DMS79 (cell line): ENCODE measurements around the gene CYP39A1.

Source experiments
- DNase-seq: peaks from one replicate; lab custom pipeline; 2025; lab: John Stamatoyannopoulos, UW

Gene CYP39A1

GRCh38 chr6:46652603-46653438 lies at the start of gene CYP39A1, which contains the start of gene SLC25A27:
TSS of gene CYP39A1 (minus strand) at chr6:46652818. CDS start at chr6:46652582, 236 bp downstream.
TSS of gene SLC25A27 (plus strand) at chr6:46652975. CDS start at chr6:46653193, 218 bp downstream.
- peak; percentile 70 for DNase-seq

GRCh38 chr6:46699970-46700369 lies 47.4 kb upstream of the CYP39A1 start:
- no peak for DNase-seq

GRCh38 chr6:46690911-46691451 lies 38.4 kb upstream of the CYP39A1 start:
- DNase-seq: no peak

- DNase-seq: no peak
These were observed 37.6 kb upstream of the CYP39A1 start for GRCh38 chr6:46690141-46690755.

GRCh38 chr6:46689657-46690056 lies 37.0 kb upstream of the CYP39A1 start:
- no peak for DNase-seq

- DNase-seq: no peak
These were observed 36.3 kb upstream of the CYP39A1 start for GRCh38 chr6:46688966-46689335.

- no peak for DNase-seq
These were observed 35.7 kb upstream of the CYP39A1 start for GRCh38 chr6:46688117-46688965.

- DNase-seq: no peak
These were observed 35.0 kb upstream of the CYP39A1 start, which contains the start of gene TDRD6 for GRCh38 chr6:46687619-46688097. TSS of gene TDRD6 (plus strand) at chr6:46687885. CDS start at chr6:46688129, 244 bp downstream.

- no peak for DNase-seq
These were observed 32.2 kb upstream of the CYP39A1 start for GRCh38 chr6:46684771-46685170.

GRCh38 chr6:46677314-46677654 lies 24.7 kb upstream of the CYP39A1 start:
- no peak for DNase-seq

- no peak for DNase-seq
These were observed 24.1 kb upstream of the CYP39A1 start for GRCh38 chr6:46676604-46677313.

GRCh38 chr6:46674410-46674809 lies 21.8 kb upstream of the CYP39A1 start:
- DNase-seq: no peak

- no peak for DNase-seq
These were observed 14.8 kb upstream of the CYP39A1 start for GRCh38 chr6:46667377-46667776.

- DNase-seq: no peak
These were observed 8.9 kb upstream of the CYP39A1 start for GRCh38 chr6:46661483-46661882.

GRCh38 chr6:46657642-46658041 lies 5.0 kb upstream of the CYP39A1 start:
- DNase-seq: no peak

- DNase-seq: no peak
These were observed 3.2 kb upstream of the CYP39A1 start for GRCh38 chr6:46655803-46656202.

- DNase-seq: no peak
These were observed 999 bp upstream of the CYP39A1 start for GRCh38 chr6:46653439-46654195.

- DNase-seq: no peak
These were observed 401 bp downstream of the CYP39A1 start for GRCh38 chr6:46652232-46652602.

- DNase-seq: no peak
These were observed 802 bp downstream of the CYP39A1 start for GRCh38 chr6:46651816-46652215.

- no peak for DNase-seq
These were observed 1.6 kb downstream of the CYP39A1 start for GRCh38 chr6:46651006-46651405.
